GM12872 (cell line): ENCODE measurements around the gene CACHD1.

Experiments
- TF ChIP-seq, protein P1 (sequence below): IDR thresholded peaks from 3 replicates; pipeline ENCODE4 v1.5.1; 2011; ENCODE audit warnings: low read depth, mild to moderate bottlenecking, low read length, moderate library complexity; ENCODE audit not compliant: insufficient read depth

The CACHD1 gene

GRCh38 chr1:64734287-64734652, 264.3 kb downstream of the CACHD1 start:
- TF ChIP-seq, protein P1, sequence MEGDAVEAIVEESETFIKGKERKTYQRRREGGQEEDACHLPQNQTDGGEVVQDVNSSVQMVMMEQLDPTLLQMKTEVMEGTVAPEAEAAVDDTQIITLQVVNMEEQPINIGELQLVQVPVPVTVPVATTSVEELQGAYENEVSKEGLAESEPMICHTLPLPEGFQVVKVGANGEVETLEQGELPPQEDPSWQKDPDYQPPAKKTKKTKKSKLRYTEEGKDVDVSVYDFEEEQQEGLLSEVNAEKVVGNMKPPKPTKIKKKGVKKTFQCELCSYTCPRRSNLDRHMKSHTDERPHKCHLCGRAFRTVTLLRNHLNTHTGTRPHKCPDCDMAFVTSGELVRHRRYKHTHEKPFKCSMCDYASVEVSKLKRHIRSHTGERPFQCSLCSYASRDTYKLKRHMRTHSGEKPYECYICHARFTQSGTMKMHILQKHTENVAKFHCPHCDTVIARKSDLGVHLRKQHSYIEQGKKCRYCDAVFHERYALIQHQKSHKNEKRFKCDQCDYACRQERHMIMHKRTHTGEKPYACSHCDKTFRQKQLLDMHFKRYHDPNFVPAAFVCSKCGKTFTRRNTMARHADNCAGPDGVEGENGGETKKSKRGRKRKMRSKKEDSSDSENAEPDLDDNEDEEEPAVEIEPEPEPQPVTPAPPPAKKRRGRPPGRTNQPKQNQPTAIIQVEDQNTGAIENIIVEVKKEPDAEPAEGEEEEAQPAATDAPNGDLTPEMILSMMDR = no peak
